Heart left ventricle (tissue), 16 donors: Measurements from ENCODE around the gene LANCL2. TPM values are rescaled to one million over a fixed set of nuclear protein-coding genes. Genes with fewer than 3 reads are reported as not detected.

Experiments
- ATAC-seq, 4 donors: fragments of 200-7000 bp; cut with Tn5 transposase; one replicate each; pipeline ENCODE4 v1.9.1; 2020 to 2022; ENCODE audit warnings: moderate library complexity in 4 of 4, mild to moderate bottlenecking in 3 of 4, moderate number of reproducible peaks in 1 of 4
- DNase-seq, 5 donors: peaks; one replicate each; pipeline ENCODE4 v3.0.0-alpha.2; 2020
- H3K27ac ChIP-seq, 12 donors: fragments of 200-600 bp; sonication (generic) in 4 of 12; one replicate each; pipeline versions ENCODE4 v1.5.0 to v1.8.0; 2016 to 2022; ENCODE audit warnings: mild to moderate bottlenecking in 2 of 12
- H3K27me3 ChIP-seq, 9 donors: fragments of 200-600 bp; sonication (generic) in 2 of 9; one replicate each; pipeline versions ENCODE4 v1.5.1 to v1.8.0; 2016 to 2022; ENCODE audit warnings: mild to moderate bottlenecking in 3 of 9
- H3K36me3 ChIP-seq, 9 donors: fragments of 200-600 bp; sonication (generic) in 2 of 9; one replicate each; pipeline versions ENCODE4 v1.5.0 to v1.8.0; 2018 to 2022; ENCODE audit warnings: mild to moderate bottlenecking in 2 of 9
- H3K4me1 ChIP-seq, 12 donors: fragments of 200-600 bp; sonication (generic) in 4 of 12; one replicate each; pipeline versions ENCODE4 v1.5.0 to v1.8.0; 2016 to 2022; ENCODE audit warnings: mild to moderate bottlenecking in 3 of 12
- H3K4me3 ChIP-seq, 12 donors: fragments of 200-600 bp; sonication (generic) in 4 of 12; one replicate each; pipeline versions ENCODE4 v1.5.0 to v1.8.0; 2017 to 2022; ENCODE audit warnings: mild to moderate bottlenecking in 9 of 12, moderate library complexity in 4 of 12
- H3K9me3 ChIP-seq, 12 donors: fragments of 200-600 bp; sonication (generic) in 4 of 12; one replicate each; pipeline versions ENCODE4 v1.5.0 to v1.8.0; 2016 to 2022; ENCODE audit warnings: mild to moderate bottlenecking in 1 of 12
- POLR2A ChIP-seq, 2 donors: fragments of 450-650 bp; IDR thresholded peaks; one replicate each; pipeline ENCODE4 v1.6.1; 2017; ENCODE audit warnings: antibody characterized with exemption in 2 of 2, mild to moderate bottlenecking in 2 of 2, moderate library complexity in 2 of 2
- WGBS, 4 donors: extraction: QIAGEN DNeasy Blood & Tissue Kit in 2 of 4; methylation state at CpG; one replicate each; pipeline versions ENCODE4 v1.1.5 to v1.1.7; 2013 to 2018; 5-methylcytosine and 5-hydroxymethylcytosine counted together
- intact Hi-C, 10 donors: fragments of 100-400 bp; cut with DNase I; formaldehyde crosslinking; loops; one replicate each; pipeline versions ENCODE4 v1.11.1 to v1.14.2; 2022
- polyA plus RNA-seq, 2 donors: library from polyadenylated mRNA; stranded (reverse); fragments of 200-250 nt; gene quantifications; one replicate each; pipeline ENCODE4 v1.2.3, GENCODE V29; 2013
- total RNA-seq, 9 donors: library from RNA; depleted of rRNA in 2 of 9; stranded (reverse); fragments of >200 nt in 2 of 9; fragmentation: NEBNext Ultra II Directional in 3 of 9; extraction: Animal tissue kit (Norgen Biotek cat#: 25700) in 3 of 9; gene quantifications; one replicate each; pipeline versions ENCODE4 v1.1.0 to v1.2.4, GENCODE V29; 2016 to 2023
- TF ChIP-seq, protein P1 (sequence below), 12 donors: fragments of 200-600 bp; sonication (generic) in 4 of 12; IDR thresholded peaks; one replicate each; pipeline versions ENCODE4 v1.5.0 to v1.8.0; 2018 to 2022; ENCODE audit warnings: antibody characterized with exemption in 12 of 12, mild to moderate bottlenecking in 5 of 12
- donor health status: ischemic (EF 13 %, LVEDD 7.1; RV severe dilation, severe dysfunction).
- donor health status: healthy with polysubstance abuse.
- donor health status: DM: no; HTN: yes; CAD: no.
- donor health status: DM: no; HTN: no; CAD: no.
- donor health status: ischemic (EF 25% LVEDD 6.9; RV normal size, moderate dysfunction).
- donor health status: ischemic (EF 25% LVEDD 5.7; RV mildly dilated, moderate dysfunction).
- donor health status: healthy.
- donor health status: DM: yes; HTN: yes; CAD: no.
- donor health status: ischemic (EF 35%, LVEDD 5.7; RV mildly dilated, moderate dysfunction).
- donor health status: nonischemic (EF 11% LVEDD 7.7; RV severe dilation, severe dysfunction).
- donor health status: DM: yes; HTN: yes; CAD: no.
- donor health status: PGD.
- donor health status: ischemic (EF 29% LVEDD 5.4; RV normal size, mild dysfunction).
- donor health status: nonischemic (EF 23%, LVEDD 6.1; RV moderate dilation, normal function).

LANCL2 gene
- total and polyA plus RNA-seq, 11 donors: 2.6 to 10.3 (median 8.0) TPM

DNA sequence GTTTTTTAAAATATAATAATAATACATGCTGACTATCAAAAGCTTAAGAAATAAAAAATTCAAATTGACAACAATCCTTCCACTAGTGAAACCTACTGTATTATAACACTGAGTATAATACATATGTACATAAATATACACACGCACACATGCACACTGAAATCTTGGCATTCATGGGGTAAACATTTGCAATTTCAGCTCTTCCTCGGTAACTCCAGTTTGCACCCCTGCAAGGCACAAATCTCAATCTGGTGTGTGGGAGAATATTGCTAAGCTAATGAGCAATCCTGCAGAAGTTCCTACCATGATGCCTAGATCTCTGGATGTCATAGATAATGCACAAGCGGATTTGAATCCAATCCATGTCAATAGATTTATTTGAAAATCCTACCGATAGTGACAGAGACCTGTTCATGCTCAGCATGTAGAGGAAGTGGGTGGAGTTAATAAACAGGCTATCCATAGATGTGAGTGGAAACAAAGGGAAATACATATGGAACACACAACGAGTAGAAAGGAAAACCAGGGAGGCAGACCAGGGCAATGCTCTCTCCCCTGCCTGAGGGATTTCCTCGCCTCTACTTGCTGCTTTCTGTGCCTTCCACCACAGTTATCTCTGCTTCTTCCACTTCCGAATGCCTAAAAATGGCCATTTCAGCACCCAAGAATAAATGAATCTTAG is 38.1 kb upstream of the LANCL2 start:
- Histone ChIP-seq H3K4me3 (no peak overlapping the region), H3K4me1 (peaks cover 0 to 18% (median 12%) of the 10 kb centered on the region in 12 donors), H3K27me3 (no peaks in the 10 kb centered on the region), H3K27ac (no peak overlapping the region), H3K9me3 (peaks cover 0 to 1% (median 0%) of the 10 kb centered on the region in 12 donors), H3K36me3 (no peaks in the 10 kb centered on the region)
- WGBS, 4 donors: 74 to 81% (median 76%) methylated on average over 7 of the region's 7 CpGs
- intact Hi-C loops: no loop called here
- DNase-seq (no peak), ATAC-seq (no peak)
- TF ChIP-seq POLR2A (IDR thresholded peaks at IDR 0.05): no peak
- TF ChIP-seq, protein P1, sequence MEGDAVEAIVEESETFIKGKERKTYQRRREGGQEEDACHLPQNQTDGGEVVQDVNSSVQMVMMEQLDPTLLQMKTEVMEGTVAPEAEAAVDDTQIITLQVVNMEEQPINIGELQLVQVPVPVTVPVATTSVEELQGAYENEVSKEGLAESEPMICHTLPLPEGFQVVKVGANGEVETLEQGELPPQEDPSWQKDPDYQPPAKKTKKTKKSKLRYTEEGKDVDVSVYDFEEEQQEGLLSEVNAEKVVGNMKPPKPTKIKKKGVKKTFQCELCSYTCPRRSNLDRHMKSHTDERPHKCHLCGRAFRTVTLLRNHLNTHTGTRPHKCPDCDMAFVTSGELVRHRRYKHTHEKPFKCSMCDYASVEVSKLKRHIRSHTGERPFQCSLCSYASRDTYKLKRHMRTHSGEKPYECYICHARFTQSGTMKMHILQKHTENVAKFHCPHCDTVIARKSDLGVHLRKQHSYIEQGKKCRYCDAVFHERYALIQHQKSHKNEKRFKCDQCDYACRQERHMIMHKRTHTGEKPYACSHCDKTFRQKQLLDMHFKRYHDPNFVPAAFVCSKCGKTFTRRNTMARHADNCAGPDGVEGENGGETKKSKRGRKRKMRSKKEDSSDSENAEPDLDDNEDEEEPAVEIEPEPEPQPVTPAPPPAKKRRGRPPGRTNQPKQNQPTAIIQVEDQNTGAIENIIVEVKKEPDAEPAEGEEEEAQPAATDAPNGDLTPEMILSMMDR (IDR thresholded peaks at IDR 0.05): no peak

DNA sequence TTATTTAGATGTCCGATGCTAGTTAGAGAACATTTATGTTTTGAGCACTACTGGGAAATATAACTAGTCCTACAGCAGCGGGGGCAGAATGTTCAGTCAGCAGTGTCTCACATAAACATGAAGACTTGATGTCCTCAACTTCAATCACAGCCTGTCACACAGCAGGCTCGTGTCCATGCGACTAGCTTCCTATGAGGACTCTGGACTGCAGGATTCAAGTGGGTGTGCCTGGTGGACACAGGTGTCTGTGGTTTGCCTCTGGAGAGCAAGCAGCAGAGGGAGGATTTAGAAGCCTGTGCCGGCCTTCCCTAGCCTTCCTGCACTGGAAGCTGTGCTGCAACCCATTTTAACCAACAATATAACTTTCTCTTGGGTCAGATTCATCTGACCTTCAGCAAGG is 30.0 kb upstream of the LANCL2 start:
- TF ChIP-seq POLR2A (IDR thresholded peaks at IDR 0.05): no peak
- TF ChIP-seq, protein P1 (IDR thresholded peaks at IDR 0.05): no peak
- H3K9me3 ChIP-seq: no peaks in the 10 kb centered on the region

DNA sequence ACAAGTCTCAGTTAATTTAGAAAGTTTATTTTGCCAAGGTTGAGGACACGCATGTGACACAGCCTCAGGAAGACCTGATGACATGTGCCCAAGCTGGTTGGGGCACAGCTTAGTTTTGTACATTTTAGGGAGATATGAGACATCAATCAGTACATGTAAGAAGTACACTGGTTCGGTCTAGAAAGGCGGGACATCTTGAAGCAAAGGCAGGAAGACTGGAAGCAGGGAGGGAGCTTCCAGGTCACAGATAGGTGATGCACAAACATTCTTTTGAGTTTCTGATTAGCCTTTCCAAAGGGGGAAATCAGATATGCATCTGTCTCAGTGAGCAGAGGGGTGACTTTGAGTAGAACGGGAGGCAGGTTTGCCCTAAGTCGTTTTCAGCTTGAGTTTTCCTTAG is 29.4 kb upstream of the LANCL2 start:
- Histone ChIP-seq H3K4me3 (no peak overlapping the region), H3K27ac (no peak overlapping the region), H3K4me1 (no peaks in the 10 kb centered on the region), H3K27me3 (peaks cover 0 to 3% (median 0%) of the 10 kb centered on the region in 9 donors), H3K36me3 (no peaks in the 10 kb centered on the region), H3K9me3 (no peaks in the 10 kb centered on the region)
- intact Hi-C loops: no loop called here
- WGBS, 4 donors: 74 to 82% (median 76%) methylated on average over 5 of the region's 5 CpGs
- TF ChIP-seq, protein P1 (IDR thresholded peaks at IDR 0.05): no peak
- TF ChIP-seq POLR2A (IDR thresholded peaks at IDR 0.05): no peak
- no peak for ATAC-seq
- DNase-seq: no peak

More for the DNA sequence above, 30.0 kb upstream of the LANCL2 start:
- H3K4me1 ChIP-seq: no peaks in the 10 kb centered on the region
- H3K36me3 ChIP-seq: no peaks in the 10 kb centered on the region
- H3K4me3 ChIP-seq: no peak overlapping the region
- 71 to 84% (median 81%) methylated on average over 5 of the region's 5 CpGs for WGBS, 4 donors
- DNase-seq: no peak
- no peak overlapping the region for H3K27ac ChIP-seq
- no peak for ATAC-seq
- H3K27me3 ChIP-seq: peaks cover 0 to 3% (median 0%) of the 10 kb centered on the region in 9 donors
- intact Hi-C loops: no loop called here

DNA sequence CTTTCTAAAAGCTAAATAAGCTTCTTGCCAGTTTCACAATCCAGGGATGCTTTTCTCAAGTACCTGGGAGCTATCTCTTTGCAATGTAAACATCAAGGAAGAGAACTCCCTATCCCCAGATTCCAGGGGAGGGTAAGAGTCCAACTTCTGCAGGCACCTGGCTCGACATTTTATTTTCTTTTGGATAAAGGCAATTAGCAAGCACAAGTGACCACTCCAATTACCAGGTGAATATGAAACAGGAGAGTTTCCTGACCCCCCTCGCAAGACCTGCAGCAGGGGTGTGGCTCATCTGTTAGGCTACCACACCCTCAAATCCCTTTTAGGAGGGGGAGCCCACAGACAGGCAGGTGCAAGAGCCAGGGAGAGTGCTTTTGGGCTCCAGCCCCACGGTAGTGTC is 28.6 kb upstream of the LANCL2 start:
- H3K4me1 ChIP-seq: no peaks in the 10 kb centered on the region
- H3K9me3 ChIP-seq: no peaks in the 10 kb centered on the region
- H3K27me3 ChIP-seq: peaks cover 0 to 3% (median 0%) of the 10 kb centered on the region in 9 donors
- ATAC-seq (no peak), DNase-seq (no peak)
- WGBS, 4 donors: 53 to 85% (median 71%) methylated on average over 1 to 3 of the region's 3 CpGs
- no peak overlapping the region for H3K4me3 ChIP-seq
- no peak overlapping the region for H3K27ac ChIP-seq
- TF ChIP-seq, protein P1 (IDR thresholded peaks at IDR 0.05): no peak
- no peak for TF ChIP-seq POLR2A (IDR thresholded peaks at IDR 0.05)
- no peaks in the 10 kb centered on the region for H3K36me3 ChIP-seq
- intact Hi-C loops: no loop called here
